Measurements from ENCODE around the gene PDE4B. TPM values are rescaled to one million over a fixed set of nuclear protein-coding genes. Genes with fewer than 3 reads are reported as not detected.

The PDE4B gene
- total RNA-seq, 1 donor from 2014 or later = 7.6 TPM

GRCh38 chr1:66182026-66182425 is 389.3 kb downstream of the PDE4B start:
- Histone ChIP-seq H3K36me3 (ENCODE audit: insufficient read depth, low read length) (no peaks in the 10 kb centered on the region), H3K4me3 (ENCODE audit: insufficient read depth, low read depth, low read length) (no peak overlapping the region), H2AFZ (ENCODE audit: low read depth, low read length) (no peak overlapping the region), H4K20me1 (ENCODE audit: insufficient read depth, low read length) (no peaks in the 10 kb centered on the region), H3K4me1 (ENCODE audit: insufficient read depth, low read length) (no peaks in the 10 kb centered on the region), H3K4me2 (ENCODE audit: low read length) (no peak overlapping the region), H3K9ac (ENCODE audit: low read length) (no peak overlapping the region), H3K79me2 (ENCODE audit: insufficient read depth, low read length) (no peaks in the 10 kb centered on the region), H3K27ac (ENCODE audit: low read depth, low read length) (no peak overlapping the region), H3K27me3 (ENCODE audit: insufficient read depth, low read length) (no peaks in the 10 kb centered on the region), H3K9me3 (ENCODE audit: insufficient read depth, low read depth, low read length) (no peaks in the 10 kb centered on the region)
- H3K9me3 Mint-ChIP-seq (ENCODE audit: unreplicated experiment) = peaks cover 4% of the 10 kb centered on the region
- H3K27me3 Mint-ChIP-seq (ENCODE audit: low read depth, unreplicated experiment) = no peaks in the 10 kb centered on the region
- TF ChIP-seq EZH2 (IDR thresholded peaks at IDR 0.05; ENCODE audit: insufficient read depth, low read length) = no peak
- no peak for TF ChIP-seq CTCF (IDR thresholded peaks at IDR 0.05; ENCODE audit: insufficient read depth, low read depth, low read length)
- H3K36me3 Mint-ChIP-seq (ENCODE audit: low read depth, unreplicated experiment) = no peaks in the 10 kb centered on the region
- FAIRE-seq (no peak), DNase-seq (ENCODE audit: low read depth) (no peak)
- peaks cover 13% of the 10 kb centered on the region for H3K4me1 Mint-ChIP-seq (ENCODE audit: low read depth, unreplicated experiment)
- no peak overlapping the region for H3K4me3 Mint-ChIP-seq (ENCODE audit: unreplicated experiment)
- H3K27ac Mint-ChIP-seq (ENCODE audit: unreplicated experiment) = no peak overlapping the region

- Mint-ChIP-seq H3K36me3 (ENCODE audit: low read depth, unreplicated experiment) (no peaks in the 10 kb centered on the region), H3K4me1 (ENCODE audit: low read depth, unreplicated experiment) (peaks cover 13% of the 10 kb centered on the region), H3K9me3 (ENCODE audit: unreplicated experiment) (peaks cover 4% of the 10 kb centered on the region), H3K4me3 (ENCODE audit: unreplicated experiment) (no peak overlapping the region), H3K27ac (ENCODE audit: unreplicated experiment) (no peak overlapping the region), H3K27me3 (ENCODE audit: low read depth, unreplicated experiment) (no peaks in the 10 kb centered on the region)
- FAIRE-seq (no peak), DNase-seq (ENCODE audit: low read depth) (peak; percentile 95)
- Histone ChIP-seq H3K9ac (ENCODE audit: low read length) (no peak overlapping the region), H3K4me2 (ENCODE audit: low read length) (no peak overlapping the region), H3K4me1 (ENCODE audit: insufficient read depth, low read length) (no peaks in the 10 kb centered on the region), H3K79me2 (ENCODE audit: insufficient read depth, low read length) (no peaks in the 10 kb centered on the region), H4K20me1 (ENCODE audit: insufficient read depth, low read length) (no peaks in the 10 kb centered on the region), H3K27ac (ENCODE audit: low read depth, low read length) (peak overlapping the region; percentile 49), H3K9me3 (ENCODE audit: insufficient read depth, low read depth, low read length) (no peaks in the 10 kb centered on the region), H3K36me3 (ENCODE audit: insufficient read depth, low read length) (no peaks in the 10 kb centered on the region), H2AFZ (ENCODE audit: low read depth, low read length) (no peak overlapping the region), H3K4me3 (ENCODE audit: insufficient read depth, low read depth, low read length) (no peak overlapping the region), H3K27me3 (ENCODE audit: insufficient read depth, low read length) (no peaks in the 10 kb centered on the region)
- TF ChIP-seq EZH2 (IDR thresholded peaks at IDR 0.05; ENCODE audit: insufficient read depth, low read length) (no peak), CTCF (IDR thresholded peaks at IDR 0.05; ENCODE audit: insufficient read depth, low read depth, low read length) (no peak)
Measured at GRCh38 chr1:66182551-66183178, 390.0 kb downstream of the PDE4B start.

GRCh38 chr1:66183400-66183799 is 390.7 kb downstream of the PDE4B start:
- TF ChIP-seq CTCF (IDR thresholded peaks at IDR 0.05; ENCODE audit: insufficient read depth, low read depth, low read length) = no peak
- no peak for TF ChIP-seq EZH2 (IDR thresholded peaks at IDR 0.05; ENCODE audit: insufficient read depth, low read length)
- Mint-ChIP-seq H3K9me3 (ENCODE audit: unreplicated experiment) (peaks cover 4% of the 10 kb centered on the region), H3K4me3 (ENCODE audit: unreplicated experiment) (no peak overlapping the region), H3K27ac (ENCODE audit: unreplicated experiment) (no peak overlapping the region), H3K27me3 (ENCODE audit: low read depth, unreplicated experiment) (no peaks in the 10 kb centered on the region), H3K4me1 (ENCODE audit: low read depth, unreplicated experiment) (peaks cover 13% of the 10 kb centered on the region), H3K36me3 (ENCODE audit: low read depth, unreplicated experiment) (no peaks in the 10 kb centered on the region)
- H2AFZ ChIP-seq (ENCODE audit: low read depth, low read length) = no peak overlapping the region
- no peak overlapping the region for H3K27ac ChIP-seq (ENCODE audit: low read depth, low read length)
- no peak overlapping the region for H3K4me3 ChIP-seq (ENCODE audit: insufficient read depth, low read depth, low read length)
- no peak for DNase-seq (ENCODE audit: low read depth)
- H3K9ac ChIP-seq (ENCODE audit: low read length) = no peak overlapping the region
- no peaks in the 10 kb centered on the region for H3K9me3 ChIP-seq (ENCODE audit: insufficient read depth, low read depth, low read length)
- no peaks in the 10 kb centered on the region for H3K36me3 ChIP-seq (ENCODE audit: insufficient read depth, low read length)
- H3K4me2 ChIP-seq (ENCODE audit: low read length) = no peak overlapping the region
- no peak for FAIRE-seq
- no peaks in the 10 kb centered on the region for H3K79me2 ChIP-seq (ENCODE audit: insufficient read depth, low read length)
- no peaks in the 10 kb centered on the region for H3K4me1 ChIP-seq (ENCODE audit: insufficient read depth, low read length)
- H4K20me1 ChIP-seq (ENCODE audit: insufficient read depth, low read length) = no peaks in the 10 kb centered on the region
- H3K27me3 ChIP-seq (ENCODE audit: insufficient read depth, low read length) = no peaks in the 10 kb centered on the region
